NCI-H446 (cell line): ENCODE data around the gene C14orf119.
"Not testable (repeated sequence)": the region's sequence is repeated elsewhere in the genome, so short reads cannot be mapped to it uniquely, and the experiment has no call there.

ENCODE experiments used
- DNase-seq, 2 experiments: peaks; one replicate each; lab custom pipeline; 2025; lab: John Stamatoyannopoulos, UW

C14orf119 gene

DNA sequence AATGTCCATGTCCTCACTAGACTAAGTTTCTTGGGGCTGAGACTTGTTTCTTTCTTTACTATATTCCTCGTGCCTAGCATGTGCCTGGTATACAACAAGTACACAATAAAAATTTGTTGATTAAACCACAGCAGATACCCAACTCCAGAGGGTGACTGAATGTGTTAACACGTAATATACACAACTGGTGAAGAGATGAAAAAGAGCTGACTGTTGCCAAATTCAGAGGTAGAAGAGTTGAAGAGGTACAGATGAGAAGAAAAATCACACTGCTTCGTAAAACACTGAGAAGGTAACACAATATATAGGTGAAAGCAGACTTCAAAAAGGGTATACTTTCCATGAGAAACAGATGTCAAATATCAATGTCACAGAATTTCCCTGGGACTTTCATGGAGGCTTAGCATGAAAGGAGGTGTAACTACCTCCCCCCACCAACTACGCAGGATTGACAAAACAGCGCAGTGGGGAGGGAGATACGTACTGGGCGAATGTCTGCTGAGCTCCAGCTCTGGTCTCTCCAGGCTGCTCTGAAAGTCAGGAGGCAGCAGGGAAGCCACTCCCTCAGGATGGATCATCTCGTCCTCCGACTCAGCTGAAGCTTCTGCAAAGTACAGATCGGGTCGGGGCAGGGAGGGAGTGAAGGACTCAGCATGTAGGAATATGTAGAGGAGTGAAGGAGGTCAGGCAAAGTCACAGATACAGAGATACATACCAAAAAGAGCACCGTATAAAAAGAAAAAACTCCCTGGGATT lies 5.6 kb upstream of the C14orf119 start:
- no peak for DNase-seq

DNA sequence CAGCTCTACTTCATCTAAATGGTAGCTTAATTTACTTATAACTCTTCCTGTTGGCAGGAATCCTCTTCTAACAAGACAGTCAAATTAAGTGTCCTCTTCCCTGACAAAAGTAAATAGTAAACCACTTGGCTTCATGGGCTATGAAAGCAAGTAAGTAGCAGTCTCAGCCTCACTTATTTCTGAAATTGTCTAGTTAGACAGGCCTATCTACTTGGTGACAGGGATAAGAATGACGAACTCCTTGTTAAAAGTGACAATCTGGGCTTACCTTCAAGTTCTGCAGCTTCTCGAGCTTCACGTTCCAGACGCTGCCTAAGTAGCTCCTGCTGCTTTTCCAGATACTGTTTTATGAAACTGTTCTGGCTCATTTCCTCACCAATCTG lies 5.1 kb upstream of the C14orf119 start:
- no peak for DNase-seq

DNA sequence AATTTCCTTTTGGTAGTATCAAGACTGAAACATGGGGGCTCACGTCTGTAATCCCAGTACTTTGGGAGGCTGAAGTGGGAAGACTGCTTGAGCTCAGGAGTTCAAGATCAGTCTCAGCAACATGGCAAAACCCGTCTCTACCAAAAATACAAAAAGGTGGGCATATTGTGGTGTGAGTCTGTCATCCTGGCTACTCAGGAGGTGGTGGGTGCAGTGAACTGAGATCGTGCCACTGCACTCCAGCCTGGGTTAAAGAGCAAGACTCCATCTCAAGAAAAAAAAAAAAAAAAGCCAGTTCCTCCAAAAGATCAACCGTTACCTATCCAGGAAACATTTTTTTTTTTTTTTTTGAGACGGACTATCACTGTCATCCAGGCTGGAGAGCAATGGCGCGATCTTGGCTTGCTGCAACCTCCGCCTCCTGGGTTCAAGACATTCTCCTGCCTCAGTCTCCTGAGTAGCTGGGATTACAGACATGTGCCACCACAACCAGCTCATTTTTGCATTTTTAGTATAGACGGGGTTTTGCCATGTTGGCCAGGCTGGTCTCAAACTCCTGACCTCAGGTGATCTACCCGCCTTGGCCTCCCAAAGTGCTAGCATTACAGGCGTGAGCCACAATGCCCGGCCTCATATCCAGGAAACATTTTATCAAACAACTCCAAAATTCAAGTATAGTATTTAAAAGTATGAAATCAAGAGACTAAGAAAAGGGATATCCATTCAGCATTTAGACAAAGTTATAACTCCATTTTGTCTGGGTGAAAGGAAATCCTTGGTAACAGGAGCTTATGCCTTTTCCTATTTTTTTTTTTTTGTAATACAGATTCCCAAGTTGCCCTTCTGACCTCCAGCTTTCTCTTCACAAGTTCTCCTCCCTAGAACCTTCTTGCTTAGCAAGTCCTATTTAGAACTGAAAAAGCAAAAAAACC lies 3.7 kb upstream of the C14orf119 start:
- DNase-seq, result no peak

DNA sequence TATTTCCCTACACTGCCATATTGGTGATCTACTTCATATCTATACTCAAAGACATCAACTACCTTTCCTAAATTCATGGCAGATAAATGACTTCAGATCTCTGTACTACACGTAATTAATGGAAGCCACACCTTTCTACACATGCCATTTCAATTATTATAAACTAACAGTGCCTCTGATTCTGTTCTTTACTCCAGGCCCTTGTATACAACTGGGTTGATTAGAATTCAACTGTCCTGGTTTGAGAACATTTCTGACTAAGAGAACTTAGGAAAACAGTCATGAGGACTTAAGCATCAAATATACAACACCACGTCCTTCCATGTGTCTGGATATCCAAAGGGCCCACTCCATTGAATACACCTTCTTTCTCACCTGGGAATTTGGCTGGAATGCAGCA lies 2.2 kb upstream of the C14orf119 start:
- no peak for DNase-seq

DNA sequence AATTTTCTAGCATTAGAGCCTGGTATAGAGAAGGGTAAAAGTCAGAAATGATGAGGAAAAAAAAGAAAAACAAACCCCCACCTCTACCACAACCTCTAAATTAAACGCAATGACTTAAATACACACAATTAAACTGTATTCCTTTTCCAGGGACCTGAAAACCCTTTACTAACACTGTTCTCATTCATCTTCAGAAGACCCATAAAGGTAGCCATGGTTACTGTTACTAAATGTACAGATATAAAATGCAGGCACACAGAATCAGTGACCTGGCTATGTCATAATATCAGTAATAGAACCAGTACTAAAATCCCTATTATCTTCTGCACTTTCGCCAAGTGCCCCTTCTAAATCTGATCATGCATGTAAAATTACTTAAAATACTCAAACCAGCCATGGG lies 1.8 kb upstream of the C14orf119 start:
- no peak for DNase-seq

DNA sequence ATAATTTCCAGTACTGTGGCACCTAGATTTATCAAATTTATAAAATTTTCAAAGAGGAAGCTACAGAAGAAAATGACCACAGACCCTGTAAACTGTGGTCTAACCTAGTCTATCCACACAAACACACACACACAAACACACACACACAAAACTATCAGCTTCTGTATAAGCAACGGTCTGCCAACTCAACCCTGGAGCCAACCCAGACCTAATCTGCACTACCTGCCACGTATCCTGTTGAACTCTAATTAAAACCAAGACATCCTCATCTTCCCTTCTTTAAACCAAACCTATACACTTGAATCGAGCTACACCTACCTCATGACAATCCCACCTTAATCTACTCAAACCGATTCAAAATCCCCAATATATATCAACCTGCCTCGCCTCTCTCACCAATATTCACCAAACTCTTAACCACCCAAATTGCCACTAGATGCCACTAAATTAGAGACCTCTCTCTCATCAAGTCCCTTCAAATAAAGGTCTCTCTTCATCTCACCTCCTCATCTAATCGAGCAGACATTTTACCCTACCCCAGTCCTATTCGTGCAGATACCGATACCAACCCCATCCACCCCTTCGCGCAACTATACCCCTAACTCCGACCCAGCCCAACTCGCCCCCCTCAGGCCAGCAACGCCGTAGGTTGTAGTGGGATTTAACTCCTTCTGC lies 1.2 kb upstream of the C14orf119 start:
- no peak for DNase-seq

DNA sequence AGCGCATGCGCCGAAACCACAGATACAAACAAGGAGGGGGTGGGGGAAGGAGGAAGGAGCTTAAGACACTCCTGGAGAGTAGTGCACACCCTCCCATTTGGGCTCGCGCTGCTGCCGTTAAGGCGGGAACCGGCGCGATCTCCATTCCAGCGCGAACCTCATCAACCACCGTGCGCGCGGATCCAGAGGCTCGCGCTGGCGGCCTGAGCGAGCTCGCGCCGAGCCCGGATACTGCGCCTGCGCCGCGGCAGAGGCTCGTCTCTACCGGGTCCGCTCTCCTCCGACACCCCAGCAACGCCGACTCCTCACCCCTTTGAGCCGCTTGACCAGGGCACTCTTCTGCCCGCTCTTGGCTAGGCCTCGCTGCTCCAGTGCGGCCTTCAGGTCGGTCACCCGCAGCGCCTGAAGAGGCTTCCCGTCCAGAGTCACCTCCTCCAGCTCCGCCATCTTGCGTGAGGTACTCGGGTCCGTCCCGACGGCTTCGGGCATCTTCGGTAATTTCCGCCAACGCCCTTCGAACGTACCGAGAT lies 574 bp upstream of the C14orf119 start, which contains the start of gene ACIN1:
ACIN1 (minus strand) TSS at position 471 of the 530 bp plus-strand sequence; CDS start at position 447, 24 bp downstream.
- DNase-seq, result no peak

DNA sequence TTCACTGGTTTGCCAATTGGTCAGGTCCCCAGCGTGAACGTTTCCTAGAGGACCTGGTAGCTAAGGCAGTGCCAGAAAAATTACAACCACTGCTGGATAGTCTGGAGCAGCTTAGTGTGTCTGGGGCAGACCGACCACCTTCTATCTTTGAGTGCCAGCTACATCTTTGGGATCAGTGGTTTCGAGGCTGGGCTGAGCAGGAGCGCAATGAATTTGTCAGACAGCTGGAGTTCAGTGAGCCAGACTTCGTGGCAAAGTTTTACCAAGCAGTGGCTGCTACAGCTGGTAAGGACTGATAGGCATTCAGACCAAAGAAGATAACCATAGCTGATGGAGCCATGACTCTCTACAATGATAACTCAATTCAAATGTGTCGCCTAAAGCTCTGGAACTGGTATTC lies 2.5 kb downstream of the C14orf119 start:
- DNase-seq, result no peak

DNA sequence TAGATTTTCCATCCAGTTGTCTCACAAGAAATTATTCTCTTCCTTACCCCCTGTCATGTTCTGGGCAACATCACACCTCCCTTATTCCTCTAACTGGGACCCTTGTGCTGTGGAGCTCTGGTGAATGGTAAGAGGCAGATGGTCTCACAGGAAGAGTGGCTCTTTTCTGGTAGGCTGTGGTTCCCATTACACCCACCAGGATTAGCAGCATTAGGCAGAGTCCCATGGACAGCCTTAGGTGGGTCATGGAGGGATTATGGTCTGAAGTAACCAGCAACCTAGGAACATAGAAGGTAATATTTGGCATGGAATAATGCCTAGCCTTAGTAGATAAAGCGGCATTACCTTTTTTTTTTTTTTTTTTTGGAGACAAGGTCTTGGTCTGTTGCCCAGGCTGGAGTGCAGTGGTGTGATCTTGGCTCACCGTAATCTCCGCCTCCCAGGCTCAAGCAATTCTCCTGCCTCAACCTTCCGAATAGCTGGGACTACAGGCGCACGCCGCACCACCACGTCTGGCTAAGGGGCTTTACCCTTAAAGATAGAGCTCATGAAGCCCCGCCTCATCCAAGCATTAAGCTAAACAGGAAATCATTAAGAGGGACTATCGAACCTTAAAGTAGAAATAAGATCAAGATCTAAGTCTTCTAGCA lies 4.0 kb downstream of the C14orf119 start:
- no peak for DNase-seq

DNA sequence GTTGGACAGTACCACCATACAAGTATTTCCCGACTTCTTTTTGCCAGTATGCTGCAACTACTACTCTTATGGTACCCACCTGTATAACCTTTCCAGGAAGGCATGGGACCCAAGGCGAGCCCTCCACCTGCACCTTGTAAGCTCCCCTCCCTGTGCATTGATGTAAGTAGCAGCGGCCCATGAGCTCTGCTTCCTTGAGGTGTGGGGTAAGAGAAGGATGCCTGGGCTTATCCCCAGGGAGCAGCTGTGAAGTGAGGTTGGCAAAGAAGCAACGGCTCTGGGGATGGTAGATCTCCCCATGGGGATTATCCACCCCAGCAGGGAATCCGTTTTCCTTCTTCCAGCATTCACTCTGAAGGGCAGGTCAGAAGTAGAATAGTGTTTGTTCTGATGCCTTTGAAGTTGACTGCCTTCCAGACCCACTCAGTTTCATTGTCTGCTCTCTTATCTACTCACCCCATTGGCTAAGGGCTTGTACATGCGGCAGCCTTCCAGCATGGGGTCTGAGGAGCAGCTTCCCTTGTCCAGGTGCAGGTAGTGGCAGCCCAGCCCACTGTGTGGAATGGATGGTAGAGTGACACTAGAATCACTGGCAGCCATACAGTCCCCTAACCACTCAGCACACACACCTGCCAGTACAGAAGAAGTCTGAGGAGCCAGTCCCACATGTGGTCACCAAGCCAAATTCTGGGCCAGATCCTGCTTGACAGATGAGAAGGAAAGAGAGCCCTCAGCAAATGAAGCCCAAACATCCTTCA lies 6.1 kb downstream of the C14orf119 start:
- no peak for DNase-seq

DNA sequence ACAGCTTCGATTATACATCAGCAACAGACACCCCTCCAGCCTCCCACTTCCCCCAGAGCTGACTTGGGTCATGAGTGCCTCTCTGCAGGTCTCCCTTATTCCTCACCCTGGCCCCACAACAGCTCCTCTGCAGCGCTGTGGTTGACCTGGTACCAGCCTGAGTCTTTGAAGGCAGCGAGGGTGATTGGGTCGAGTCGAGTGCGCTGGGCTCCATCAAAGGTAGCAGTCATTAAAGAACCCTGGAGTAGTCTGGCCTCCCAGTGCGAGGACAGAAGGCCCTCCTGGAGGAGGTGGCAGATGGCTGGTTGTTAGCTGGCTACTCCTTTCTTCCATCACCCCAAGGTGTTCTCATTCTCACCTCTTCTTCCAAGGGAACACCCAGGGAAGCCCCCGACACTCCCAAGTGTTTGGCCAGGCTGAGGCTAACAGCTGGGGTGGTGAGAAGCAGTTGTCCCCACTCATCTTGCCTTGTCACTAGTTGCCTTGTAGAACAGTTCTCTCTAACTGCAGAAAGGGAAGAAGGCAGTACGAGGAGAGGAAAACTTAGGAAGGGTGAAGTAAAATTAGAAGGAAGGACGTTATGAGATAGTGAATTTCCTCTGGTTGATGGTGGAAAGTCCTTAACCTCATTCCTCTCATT lies 6.8 kb downstream of the C14orf119 start:
- DNase-seq, result no peak

DNA sequence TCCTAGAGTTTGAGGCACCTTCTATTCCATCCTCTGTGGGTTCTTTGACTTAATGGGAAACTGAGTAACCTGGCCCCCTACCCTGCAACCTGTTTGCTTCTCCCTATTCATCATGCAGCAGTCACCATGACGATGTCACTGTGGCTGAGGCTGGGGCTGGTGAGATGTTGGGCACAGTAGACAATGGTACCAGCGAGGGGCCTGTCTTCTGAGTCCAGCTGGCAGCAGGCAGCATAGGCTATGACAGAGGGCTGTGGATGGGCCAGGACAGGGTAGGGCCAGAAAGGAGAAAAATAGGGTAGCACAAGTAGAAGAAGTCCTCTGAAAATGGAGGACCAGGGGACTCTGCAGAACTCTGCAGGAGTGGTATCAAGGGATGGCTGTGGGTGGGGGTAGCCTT lies 7.5 kb downstream of the C14orf119 start:
- no peak for DNase-seq

DNA sequence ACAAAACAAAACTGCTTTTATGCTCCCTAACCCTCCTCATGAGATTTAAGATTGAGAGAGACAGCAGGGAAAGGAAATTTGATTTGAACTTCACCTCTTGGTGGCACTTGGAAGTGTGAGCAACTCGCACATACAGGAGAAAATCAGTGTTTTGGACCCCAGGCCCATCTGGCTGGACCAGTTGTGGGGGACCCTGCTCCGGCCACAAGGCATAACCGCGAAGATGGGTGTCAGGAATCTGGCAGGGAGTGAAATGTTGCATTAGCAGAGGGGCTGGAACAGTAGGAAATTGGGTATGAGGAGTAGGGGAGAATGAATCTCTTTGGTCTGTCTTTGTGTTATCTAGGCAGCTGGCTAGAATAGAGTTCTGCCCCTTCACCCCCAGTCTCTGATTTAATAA lies 8.3 kb downstream of the C14orf119 start:
- no peak for DNase-seq

DNA sequence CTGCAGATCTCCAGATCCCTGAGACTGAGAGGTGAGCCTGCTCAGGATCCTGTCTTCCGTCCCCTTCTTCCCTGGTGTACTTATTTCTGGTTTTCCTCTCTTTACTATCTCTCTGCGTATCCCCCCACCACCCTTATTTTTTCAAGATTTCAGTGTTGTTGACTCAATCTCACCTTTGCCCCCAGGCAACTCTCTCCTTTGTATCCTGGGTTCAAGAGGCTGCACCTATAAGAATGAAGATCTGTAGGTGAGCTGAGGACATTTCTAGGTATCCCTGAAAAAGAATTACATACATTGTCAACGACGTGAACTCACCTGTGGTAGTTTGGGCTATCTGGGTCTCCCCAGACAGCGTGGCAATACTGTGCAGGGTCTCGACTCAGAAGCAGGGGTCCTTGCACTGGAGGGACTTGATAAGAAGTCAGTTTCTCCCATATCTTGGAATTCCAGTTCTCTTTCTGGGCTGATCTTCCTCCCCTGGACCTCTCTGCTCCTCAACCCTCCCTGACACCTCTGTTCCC lies 8.8 kb downstream of the C14orf119 start:
- no peak for DNase-seq

DNA sequence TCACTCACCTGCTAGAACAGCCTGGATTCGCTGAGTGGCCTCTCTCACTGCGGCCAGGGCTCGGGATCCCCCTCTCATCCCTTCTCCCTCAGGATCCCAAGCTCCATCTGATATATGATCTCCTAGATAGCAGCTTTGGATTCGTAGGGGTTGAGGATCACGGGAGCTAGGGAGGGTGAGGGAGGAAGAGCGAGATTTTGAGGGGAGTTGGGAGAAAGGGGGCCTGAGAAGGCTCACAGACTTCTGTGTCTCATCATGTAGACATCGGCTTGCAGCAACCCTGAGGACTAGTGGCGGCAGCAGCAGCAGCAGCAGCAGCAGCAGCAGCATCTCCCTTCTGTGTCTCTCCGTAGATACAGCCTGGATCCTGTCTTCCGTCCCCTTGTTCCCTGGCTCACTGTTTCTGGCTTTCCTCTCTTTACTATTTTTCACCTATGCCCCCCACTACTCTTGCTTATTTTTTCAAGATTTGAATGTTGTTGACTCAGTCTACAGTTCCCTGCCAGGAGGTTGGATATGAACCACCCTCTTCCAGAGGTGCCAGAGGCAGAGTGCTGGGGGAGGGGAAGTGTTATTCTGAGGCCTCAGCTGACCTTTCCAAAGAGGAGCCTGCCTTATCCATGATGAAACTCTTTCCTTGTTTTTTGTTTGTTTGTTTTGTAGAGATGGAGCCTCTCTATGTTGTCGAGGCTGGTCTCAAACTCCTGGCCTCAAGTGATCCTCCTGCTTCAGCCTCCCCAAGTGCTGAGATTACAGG lies 9.5 kb downstream of the C14orf119 start, which contains the start of gene CIROP:
CIROP (minus strand) TSS at position 399 of the 757 bp plus-strand sequence; CDS start at position 330, 69 bp downstream.
- DNase-seq, result no peak

DNA sequence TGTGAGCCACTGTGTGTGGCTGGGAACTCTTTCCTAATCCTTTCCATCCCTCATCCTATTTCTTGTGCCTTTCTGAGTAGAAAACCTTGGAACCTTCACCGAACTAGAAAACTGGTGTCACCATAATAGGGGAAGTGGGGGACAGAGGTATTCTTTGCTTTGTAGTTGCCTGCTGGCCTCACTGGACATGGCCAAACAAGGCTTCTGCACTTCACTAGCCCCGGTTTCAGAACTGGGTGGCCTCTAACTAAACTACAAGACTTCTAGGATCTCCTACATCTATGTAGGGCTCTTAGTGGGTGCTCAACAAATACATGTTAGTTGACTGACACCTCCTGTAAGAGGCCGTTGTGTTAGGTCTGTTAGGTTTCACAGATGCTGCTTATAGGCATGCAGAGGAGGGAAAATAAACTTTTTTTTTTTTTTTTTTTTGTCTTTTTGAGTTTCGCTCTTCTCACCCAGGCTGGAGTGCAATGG lies 10.1 kb downstream of the C14orf119 start:
- no peak for DNase-seq

DNA sequence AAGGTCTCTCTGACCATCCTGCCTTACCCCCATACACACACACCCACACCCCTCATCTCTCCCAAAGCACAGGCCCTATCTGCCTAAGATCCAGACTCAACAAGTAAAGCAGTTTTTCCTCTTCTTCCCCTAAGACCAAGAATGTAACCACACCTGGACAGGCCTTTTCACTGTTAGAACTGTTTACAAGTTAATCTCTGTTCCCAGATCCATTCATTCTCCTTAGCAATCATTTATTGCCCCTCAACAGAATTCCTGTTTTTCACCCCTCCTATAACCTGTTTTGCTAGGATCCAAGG lies 11.4 kb downstream of the C14orf119 start:
- no peak for DNase-seq

DNA sequence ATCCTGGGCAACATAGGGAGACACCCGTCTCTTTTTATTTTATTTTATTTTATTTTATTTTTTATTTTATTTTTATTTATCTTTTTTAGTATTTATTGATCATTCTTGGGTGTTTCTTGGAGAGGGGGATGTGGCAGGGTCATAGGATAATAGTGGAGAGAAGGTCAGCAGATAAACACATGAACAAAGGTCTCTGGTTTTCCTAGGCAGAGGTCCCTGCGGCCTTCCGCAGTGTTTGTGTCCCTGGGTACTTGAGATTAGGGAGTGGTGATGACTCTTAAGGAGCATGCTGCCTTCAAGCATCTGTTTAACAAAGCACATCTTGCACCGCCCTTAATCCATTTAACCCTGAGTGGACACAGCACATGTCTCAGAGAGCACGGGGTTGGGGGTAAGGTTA lies 12.3 kb downstream of the C14orf119 start:
- not testable (repeated sequence) for DNase-seq

DNA sequence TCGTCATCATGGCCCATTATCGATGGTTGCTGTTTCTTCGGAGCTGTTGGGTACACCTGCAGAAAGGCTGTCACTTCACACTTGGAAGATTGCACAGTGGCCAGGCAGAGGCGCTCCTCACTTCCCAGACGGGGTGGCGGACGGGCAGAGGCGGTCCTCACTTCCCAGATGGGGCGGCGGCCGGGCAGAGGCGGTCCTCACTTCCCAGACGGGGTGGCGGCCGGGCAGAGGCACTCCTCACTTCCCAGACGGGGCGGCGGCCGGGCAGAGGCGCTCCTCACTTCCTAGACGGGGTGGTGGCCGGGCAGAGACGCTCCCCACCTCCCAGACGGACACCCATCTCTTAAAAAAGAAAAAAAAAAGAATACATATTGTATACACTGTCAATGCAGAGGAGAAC lies 12.9 kb downstream of the C14orf119 start:
- not testable (repeated sequence) for DNase-seq
